HUES64 (cell line): Measurements from ENCODE around the gene ENDOV.

Experiments
- H3K27ac ChIP-seq: 2 replicates; pipeline ENCODE4 v1.7.0; 2013; ENCODE audit warnings: low read depth, low read length, inconsistent platforms
- H3K27me3 ChIP-seq: 2 replicates; pipeline ENCODE4 v1.6.1; 2013; ENCODE audit warnings: mild to moderate bottlenecking, low read length; ENCODE audit not compliant: insufficient read depth
- H3K36me3 ChIP-seq: 2 replicates; pipeline ENCODE4 v1.6.1; 2013; ENCODE audit warnings: mild to moderate bottlenecking, low read length; ENCODE audit not compliant: insufficient read depth
- H3K4me1 ChIP-seq: 2 replicates; pipeline ENCODE4 v1.6.1; 2013; ENCODE audit warnings: mild to moderate bottlenecking, low read length, moderate library complexity; ENCODE audit not compliant: insufficient read depth
- H3K4me3 ChIP-seq: 2 replicates; pipeline ENCODE4 v1.5.1; 2013; ENCODE audit warnings: mild to moderate bottlenecking, low read length, moderate library complexity
- H3K9ac ChIP-seq: 2 replicates; pipeline ENCODE4 v1.6.1; 2013; ENCODE audit warnings: mild to moderate bottlenecking, low read depth, low read length
- H3K9me3 ChIP-seq: 2 replicates; pipeline ENCODE4 v1.6.1; 2013; ENCODE audit warnings: low read depth, low read length; ENCODE audit not compliant: insufficient read depth
- WGBS: fragments of 150-250, 120-280 bp; methylation state at CpG from one replicate; pipeline ENCODE4 v1.1.7; 2013; ENCODE audit warnings: missing lambda C conversion rate; 5-methylcytosine and 5-hydroxymethylcytosine counted together

Gene ENDOV

DNA sequence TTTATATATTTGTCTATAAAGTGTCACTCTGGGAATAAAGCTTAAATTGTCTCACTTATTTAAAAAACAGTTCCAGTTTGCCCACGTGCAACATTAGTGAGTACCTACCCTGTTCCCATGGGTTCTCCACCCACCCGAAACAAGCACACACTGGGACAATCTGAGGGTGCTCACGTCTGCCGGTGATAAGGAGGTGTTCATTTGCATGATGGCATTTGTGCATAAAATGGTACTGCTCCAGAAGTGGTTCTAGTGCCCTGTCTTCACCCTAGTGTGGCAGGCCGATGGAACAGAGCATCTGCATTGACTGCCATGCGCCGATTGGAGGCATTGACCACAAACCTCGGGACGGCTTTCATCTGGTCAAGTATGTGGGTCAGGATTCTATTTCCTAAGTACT, 35.6 kb upstream of the ENDOV start:
- Histone ChIP-seq H3K4me1 (no peaks in the 10 kb centered on the region), H3K4me3 (no peak overlapping the region), H3K27ac (no peak overlapping the region), H3K27me3 (no peaks in the 10 kb centered on the region), H3K36me3 (peaks cover 99% of the 10 kb centered on the region), H3K9me3 (no peaks in the 10 kb centered on the region), H3K9ac (no peak overlapping the region)
- 94% methylated on average over 9 of the region's 9 CpGs for WGBS

DNA sequence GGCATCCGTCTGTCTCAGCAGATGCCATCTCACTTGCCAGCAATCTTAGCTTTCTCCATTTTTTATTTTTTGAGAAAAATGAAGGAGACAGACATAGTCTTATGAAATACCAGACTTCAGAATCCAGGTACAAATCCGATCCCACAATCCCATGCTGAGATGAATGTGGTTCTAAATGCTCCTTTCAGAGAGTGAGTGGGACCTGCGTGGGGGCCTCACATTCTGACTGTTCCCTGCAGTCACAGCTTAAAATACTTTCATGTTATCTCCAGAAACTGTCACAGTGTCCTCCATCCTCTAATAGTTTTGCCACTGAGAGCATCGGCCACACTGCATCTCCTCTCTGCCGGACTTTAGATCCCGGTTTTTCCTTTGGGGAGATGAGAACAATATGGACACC, 34.9 kb upstream of the ENDOV start:
- Histone ChIP-seq H3K4me1 (no peaks in the 10 kb centered on the region), H3K9ac (no peak overlapping the region), H3K27ac (no peak overlapping the region), H3K27me3 (no peaks in the 10 kb centered on the region), H3K9me3 (no peaks in the 10 kb centered on the region), H3K4me3 (no peak overlapping the region), H3K36me3 (peaks cover 99% of the 10 kb centered on the region)
- 90% methylated on average over 6 of the region's 6 CpGs for WGBS

GRCh38 chr17:80380555-80381002, 34.4 kb upstream of the ENDOV start:
- Histone ChIP-seq H3K4me3 (no peak overlapping the region), H3K27ac (no peak overlapping the region), H3K36me3 (peaks cover 97% of the 10 kb centered on the region), H3K9ac (no peak overlapping the region), H3K27me3 (no peaks in the 10 kb centered on the region), H3K9me3 (no peaks in the 10 kb centered on the region), H3K4me1 (no peaks in the 10 kb centered on the region)
- WGBS, result 91% methylated on average over 21 of the region's 21 CpGs

GRCh38 chr17:80381416-80381923, 33.5 kb upstream of the ENDOV start:
- Histone ChIP-seq H3K36me3 (peaks cover 96% of the 10 kb centered on the region), H3K9ac (no peak overlapping the region)
- WGBS, result 95% methylated on average over 18 of the region's 18 CpGs

GRCh38 chr17:80382446-80382845, 32.5 kb upstream of the ENDOV start:
- no peaks in the 10 kb centered on the region for H3K4me1 ChIP-seq
- H3K9me3 ChIP-seq, result no peaks in the 10 kb centered on the region
- no peaks in the 10 kb centered on the region for H3K27me3 ChIP-seq
- no peak overlapping the region for H3K4me3 ChIP-seq
- no peak overlapping the region for H3K9ac ChIP-seq
- whole genome bisulfite sequencing, result 95% methylated on average over 3 of the region's 3 CpGs
- H3K27ac ChIP-seq, result no peak overlapping the region
- peaks cover 94% of the 10 kb centered on the region for H3K36me3 ChIP-seq

More at GRCh38 chr17:80381416-80381923, 33.5 kb upstream of the ENDOV start:
- no peaks in the 10 kb centered on the region for H3K9me3 ChIP-seq
- no peaks in the 10 kb centered on the region for H3K4me1 ChIP-seq
- no peak overlapping the region for H3K4me3 ChIP-seq
- H3K27ac ChIP-seq, result no peak overlapping the region
- no peaks in the 10 kb centered on the region for H3K27me3 ChIP-seq

DNA sequence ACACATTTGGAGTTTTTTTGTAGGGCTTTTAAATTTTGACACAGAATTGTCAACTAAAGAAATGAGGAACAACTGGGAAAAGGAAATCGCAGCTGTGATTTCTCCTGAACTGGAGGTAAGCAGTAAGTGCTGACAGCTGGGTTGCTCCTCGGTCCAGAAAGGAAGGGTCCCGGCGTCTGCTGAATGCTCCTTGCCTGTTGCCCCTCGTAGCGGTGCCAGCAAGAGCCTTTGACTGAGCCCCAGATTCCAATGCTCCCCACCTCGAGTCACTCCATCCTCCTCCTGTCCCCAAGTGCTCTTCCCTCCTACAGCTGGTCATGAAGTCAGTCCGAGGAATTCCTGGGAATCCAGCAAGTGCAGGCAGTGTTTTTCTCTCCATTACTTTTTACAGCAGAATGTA, 32.0 kb upstream of the ENDOV start:
- no peak overlapping the region for H3K9ac ChIP-seq
- peaks cover 92% of the 10 kb centered on the region for H3K36me3 ChIP-seq
- no peaks in the 10 kb centered on the region for H3K9me3 ChIP-seq
- H3K4me1 ChIP-seq, result no peaks in the 10 kb centered on the region
- no peak overlapping the region for H3K4me3 ChIP-seq
- 94% methylated on average over 8 of the region's 8 CpGs for WGBS
- no peaks in the 10 kb centered on the region for H3K27me3 ChIP-seq
- H3K27ac ChIP-seq, result no peak overlapping the region

DNA sequence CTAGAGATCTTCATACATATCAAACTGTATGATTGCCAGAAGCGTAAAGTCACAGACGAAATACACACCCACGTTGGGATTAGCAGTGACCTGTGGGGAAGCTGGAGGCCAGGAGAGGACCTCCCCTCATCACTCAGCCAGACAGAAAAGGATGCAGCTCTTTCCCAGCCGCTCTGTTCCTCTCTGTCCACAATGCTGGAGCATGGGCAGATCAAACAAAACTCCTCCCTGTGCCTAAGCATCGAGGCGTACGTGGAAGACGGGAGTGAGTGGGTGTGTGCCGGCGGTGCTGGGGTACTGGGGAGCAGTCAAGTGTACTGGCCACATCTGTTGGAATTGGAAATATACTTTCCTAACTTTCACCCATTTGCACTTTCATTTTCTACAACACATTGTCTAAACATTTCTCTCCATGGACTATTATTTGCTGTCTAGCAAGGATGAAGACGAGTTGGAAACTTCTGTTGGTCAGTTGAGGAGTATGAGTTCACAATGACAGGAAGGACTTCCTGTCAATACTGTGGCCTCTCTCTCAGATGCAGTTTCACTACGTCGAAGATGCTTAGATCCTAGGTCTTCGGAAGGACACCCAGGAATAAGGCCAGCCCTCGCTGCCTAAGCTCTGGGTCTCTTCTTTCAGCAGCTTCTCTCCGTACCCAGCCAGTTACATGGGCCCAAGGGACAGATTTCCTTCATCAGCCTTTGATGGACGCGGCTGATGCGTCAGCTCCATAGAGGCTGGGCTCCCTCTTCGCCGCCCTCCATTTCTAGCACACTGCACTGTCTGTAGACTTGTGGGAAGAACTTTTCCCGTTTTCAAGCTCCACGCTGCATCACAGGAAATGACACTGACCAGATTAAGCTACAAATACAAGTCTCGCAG, 30.6 kb upstream of the ENDOV start:
- Histone ChIP-seq H3K27me3 (no peaks in the 10 kb centered on the region), H3K4me3 (no peak overlapping the region), H3K9ac (no peak overlapping the region), H3K4me1 (no peaks in the 10 kb centered on the region), H3K36me3 (peaks cover 92% of the 10 kb centered on the region), H3K9me3 (no peaks in the 10 kb centered on the region), H3K27ac (no peak overlapping the region)
- 94% methylated on average over 24 of the region's 24 CpGs for WGBS

- 93% methylated on average over 9 of the region's 9 CpGs for WGBS
- Histone ChIP-seq H3K36me3 (peaks cover 92% of the 10 kb centered on the region), H3K9me3 (no peaks in the 10 kb centered on the region)
Observed at GRCh38 chr17:80385046-80385445, 29.9 kb upstream of the ENDOV start.

GRCh38 chr17:80386341-80386740, 28.6 kb upstream of the ENDOV start:
- Histone ChIP-seq H3K27ac (no peak overlapping the region), H3K27me3 (no peaks in the 10 kb centered on the region), H3K9ac (no peak overlapping the region), H3K4me3 (no peak overlapping the region), H3K4me1 (no peaks in the 10 kb centered on the region), H3K9me3 (no peaks in the 10 kb centered on the region), H3K36me3 (peaks cover 90% of the 10 kb centered on the region)
- 95% methylated on average over 14 of the region's 14 CpGs for WGBS

More at GRCh38 chr17:80385046-80385445, 29.9 kb upstream of the ENDOV start:
- Histone ChIP-seq H3K4me3 (no peak overlapping the region), H3K4me1 (no peaks in the 10 kb centered on the region), H3K27ac (no peak overlapping the region), H3K9ac (no peak overlapping the region), H3K27me3 (no peaks in the 10 kb centered on the region)

GRCh38 chr17:80387071-80387470, 27.9 kb upstream of the ENDOV start:
- Histone ChIP-seq H3K4me3 (no peak overlapping the region), H3K9ac (no peak overlapping the region), H3K4me1 (no peaks in the 10 kb centered on the region), H3K27me3 (no peaks in the 10 kb centered on the region), H3K9me3 (no peaks in the 10 kb centered on the region), H3K27ac (no peak overlapping the region), H3K36me3 (peaks cover 87% of the 10 kb centered on the region)
- WGBS, result 95% methylated on average over 7 of the region's 7 CpGs

- 91% methylated on average over 15 of the region's 15 CpGs for WGBS
- H3K4me1 ChIP-seq, result no peaks in the 10 kb centered on the region
- H3K4me3 ChIP-seq, result no peak overlapping the region
- H3K27me3 ChIP-seq, result no peaks in the 10 kb centered on the region
- H3K9me3 ChIP-seq, result no peaks in the 10 kb centered on the region
- no peak overlapping the region for H3K27ac ChIP-seq
- H3K9ac ChIP-seq, result no peak overlapping the region
- peaks cover 83% of the 10 kb centered on the region for H3K36me3 ChIP-seq
Observed at GRCh38 chr17:80388175-80388574, 26.8 kb upstream of the ENDOV start.
